HG03108 (cell line): ENCODE measurements around the gene DCK.
"Not testable (repeated sequence)": the region's sequence is repeated elsewhere in the genome, so short reads cannot be mapped to it uniquely, and the experiment has no call there.

Experiments
- ATAC-seq: cut with Tn5 transposase; IDR thresholded peaks from one replicate; pipeline ENCODE4 v1.9.1; 2021; ENCODE audit warnings: moderate library complexity; ENCODE audit not compliant: unreplicated experiment

The DCK gene

DNA sequence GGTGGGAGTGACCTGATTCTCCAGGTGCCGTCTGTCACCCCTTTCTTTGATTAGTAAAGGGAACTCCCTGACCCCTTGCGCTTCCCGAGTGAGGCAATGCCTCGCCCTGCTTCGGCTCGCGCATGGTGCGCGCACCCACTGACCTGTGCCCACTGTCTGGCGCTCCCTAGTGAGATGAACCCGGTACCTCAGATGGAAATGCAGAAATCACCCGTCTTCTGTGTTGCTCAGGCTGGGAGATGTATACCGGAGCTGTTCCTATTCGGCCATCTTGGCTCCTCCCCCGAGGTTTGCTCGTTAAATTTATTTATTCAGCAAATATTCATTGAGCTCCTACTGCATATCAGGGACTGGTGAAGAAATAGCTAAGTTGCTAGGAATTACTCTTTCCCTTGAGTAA lies 66.1 kb downstream of the DCK start:
- not testable (repeated sequence) for ATAC-seq

DNA sequence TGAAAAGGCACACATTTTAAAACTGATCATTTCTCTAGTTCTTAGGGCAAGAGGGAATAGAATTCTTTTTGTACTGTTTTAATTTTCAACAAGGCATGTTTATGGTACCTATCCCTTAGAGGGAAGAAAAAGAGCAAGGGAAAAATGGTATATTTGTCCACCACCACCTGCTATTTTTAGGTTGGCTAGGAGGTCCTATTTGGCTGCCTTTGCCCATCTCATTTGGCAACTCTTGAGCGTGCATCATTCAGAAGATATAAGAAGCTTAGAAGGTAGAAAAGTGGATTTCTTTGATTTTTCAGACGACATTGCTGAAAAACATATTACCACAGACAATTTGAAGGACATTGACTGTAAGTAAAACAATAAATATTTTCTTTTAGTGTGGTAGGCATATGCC lies 69.0 kb downstream of the DCK start:
- ATAC-seq: no peak

DNA sequence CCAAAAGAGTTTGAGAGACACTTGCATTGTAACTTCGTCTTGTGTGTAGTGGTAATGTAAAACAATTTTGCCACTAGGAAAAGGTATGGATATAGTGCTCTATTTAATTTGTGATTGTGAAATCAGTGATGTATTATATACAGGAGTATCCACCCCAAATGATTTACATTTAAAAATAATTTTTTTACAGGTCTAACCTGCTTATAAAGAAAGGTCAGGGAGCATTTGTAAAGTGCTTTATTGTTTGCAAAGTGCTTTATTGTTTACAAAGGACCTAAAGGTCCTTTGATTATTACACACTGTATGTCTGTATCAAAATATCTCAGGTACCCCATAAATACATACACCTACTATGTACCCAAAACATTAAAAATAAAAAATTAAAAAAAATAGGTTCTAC lies 70.3 kb downstream of the DCK start:
- ATAC-seq: no peak

DNA sequence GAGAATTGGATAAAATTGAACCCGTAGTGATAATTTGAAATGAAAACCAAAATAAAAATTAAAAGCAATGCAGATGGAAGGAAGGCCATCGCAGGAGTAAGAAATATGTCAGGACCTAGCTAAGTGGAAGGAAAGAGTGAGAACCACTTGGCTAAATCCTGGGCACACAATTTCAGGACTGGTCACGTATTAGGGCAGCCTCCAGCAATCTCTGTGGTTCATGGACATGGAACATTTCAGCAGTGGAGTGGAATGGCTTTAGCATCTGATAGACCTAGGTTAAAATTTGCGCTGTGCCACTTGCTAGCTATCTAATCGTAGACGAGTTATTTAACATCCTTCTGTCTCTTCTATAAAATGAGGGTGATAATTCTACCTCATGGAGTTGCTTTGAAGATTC lies 71.1 kb downstream of the DCK start:
- no peak for ATAC-seq

DNA sequence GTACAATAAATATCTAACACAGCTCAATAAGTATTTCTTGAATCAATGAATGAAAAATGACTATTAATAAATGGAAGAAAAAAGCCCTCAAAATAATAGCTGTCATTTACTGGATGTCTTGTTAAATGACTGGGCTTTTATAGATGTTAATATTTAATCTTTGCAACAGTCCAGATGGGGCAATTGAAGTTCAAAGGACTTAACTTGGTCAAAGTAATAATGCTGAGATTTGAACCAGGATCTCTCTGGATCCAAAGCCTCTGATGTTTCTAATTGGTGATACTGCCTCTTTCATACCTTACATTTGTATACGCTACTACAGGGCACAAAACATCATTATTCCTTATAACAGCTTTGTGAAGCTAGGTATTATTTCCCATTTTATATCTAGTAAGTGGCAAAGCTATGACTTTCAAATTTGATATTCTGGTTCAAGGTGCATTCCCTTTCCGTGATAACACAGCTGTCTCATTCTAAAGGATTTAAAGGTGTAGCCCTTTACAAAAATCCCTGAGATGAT lies 72.6 kb downstream of the DCK start:
- no peak for ATAC-seq

DNA sequence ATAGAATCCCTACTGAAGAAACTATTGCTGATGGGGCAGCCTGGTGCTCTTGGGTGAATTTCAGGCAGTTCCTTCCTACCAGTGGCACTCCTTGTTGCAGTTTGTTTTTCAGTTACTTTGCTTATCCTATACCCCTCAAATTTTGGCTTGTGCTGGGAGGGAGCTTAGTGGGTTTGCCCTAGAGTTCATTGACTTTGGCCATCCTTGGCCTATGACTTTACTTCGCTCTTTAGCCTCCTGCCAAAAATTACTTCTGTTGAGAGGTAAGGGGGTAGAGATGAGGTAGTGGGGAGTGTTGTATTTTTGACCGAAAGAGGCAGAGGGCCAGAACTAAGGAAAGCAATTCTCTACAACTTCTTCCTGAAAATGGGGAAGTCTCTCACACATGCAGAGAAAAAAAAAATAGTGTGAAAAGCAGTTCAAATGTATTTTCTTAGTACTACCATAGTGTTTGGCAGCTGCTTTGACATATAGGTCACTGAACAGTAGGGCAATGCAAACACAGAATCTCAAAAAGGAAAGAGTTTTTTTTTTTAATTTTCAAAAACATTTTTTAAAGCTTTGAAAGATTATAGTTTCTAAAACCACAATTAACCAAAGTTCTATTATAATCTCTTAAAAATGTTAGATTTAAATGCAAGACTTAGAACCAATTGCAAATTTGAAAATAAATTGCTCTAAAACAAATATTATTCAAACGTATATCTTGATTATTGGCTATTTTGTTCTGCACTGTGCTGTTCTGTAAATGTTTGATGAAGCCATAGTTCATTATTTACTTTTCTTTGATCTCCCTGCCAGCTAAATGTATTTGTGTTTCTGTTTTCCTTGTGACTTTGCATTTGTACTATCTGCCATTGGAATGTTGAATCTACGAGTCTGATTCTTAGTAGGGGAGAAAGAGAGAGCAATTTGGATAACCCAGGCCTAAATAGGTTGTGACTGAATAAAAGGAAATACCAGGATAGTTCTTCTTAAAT lies 73.6 kb downstream of the DCK start:
- ATAC-seq: no peak

DNA sequence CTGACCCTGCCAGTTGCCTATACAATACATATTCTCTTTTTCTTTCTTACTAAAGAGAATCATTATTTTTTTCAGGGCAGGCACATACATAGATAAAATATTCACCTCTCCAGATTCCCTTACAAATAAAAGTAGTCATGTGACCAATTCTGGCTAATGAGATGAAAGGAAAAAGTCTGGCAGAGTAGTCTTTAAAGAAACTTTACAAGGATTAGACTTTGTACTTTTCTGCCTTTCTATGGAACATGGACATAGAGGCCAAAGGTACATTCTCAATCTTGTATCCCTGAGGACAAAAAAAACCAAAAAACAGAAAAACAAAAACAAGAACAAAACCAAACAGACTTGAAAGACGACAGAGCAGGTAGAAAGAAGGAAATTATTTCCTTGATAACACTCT lies 75.6 kb downstream of the DCK start:
- ATAC-seq: no peak

DNA sequence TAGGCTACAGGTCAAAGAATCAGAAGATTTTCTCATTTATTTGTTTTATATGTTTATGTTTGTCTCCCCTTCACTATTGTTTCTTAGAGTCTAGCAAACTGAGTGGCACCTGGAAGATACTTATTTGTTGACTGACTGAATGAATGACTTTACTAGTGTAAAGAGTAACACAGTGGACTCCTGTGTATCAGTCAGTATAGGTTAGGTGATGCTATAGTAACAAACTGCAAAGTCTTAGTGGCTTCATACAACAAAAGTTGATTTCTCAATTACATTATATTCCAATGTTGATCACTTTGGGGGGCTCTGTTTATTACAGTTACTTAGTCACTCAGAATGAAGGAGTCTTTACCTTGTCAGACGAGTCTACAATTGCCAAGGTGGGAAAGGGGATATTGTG lies 76.6 kb downstream of the DCK start:
- ATAC-seq: no peak

DNA sequence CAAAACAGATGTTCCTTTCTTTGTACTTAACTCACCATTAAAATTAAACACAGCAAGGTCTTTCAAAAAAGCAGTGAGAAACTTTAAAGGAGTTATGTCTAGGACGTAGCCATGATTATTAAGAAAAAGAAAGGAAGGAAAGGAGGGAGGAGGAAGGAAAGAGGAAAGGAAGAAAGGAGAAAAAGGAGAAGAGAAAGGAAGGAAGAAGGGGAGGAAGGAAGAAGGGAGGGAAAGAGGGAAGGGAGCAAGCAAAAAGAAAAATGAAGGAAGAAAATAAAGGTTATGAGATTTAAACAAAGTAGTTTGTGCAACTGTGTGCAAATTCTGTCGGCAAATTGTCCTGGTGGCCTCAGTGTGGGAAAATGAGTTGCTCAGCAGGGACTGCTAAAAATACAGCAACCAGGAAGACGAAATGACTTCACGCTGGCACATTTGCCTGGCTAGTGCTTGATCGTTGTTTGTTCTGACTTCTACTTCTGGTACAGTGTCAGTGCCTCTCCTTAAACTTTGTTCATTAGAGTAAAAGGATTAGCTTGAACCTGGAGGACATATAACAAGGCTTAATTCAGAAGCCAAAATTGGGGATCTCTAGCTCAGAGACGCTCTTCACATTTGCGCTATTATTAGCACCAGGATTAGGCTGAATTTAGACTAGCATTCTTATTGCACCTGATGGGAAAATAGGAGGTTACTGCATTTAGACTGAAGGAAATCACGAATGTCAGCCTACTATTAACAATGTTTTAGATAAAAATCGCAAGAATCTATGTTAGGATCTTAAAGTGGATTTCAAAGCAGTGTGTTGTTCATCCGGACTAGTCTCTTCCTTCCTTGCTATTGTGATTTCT lies 81.2 kb downstream of the DCK start:
- no peak for ATAC-seq
